ENCODE measurements around the gene MFAP3L.

DNA sequence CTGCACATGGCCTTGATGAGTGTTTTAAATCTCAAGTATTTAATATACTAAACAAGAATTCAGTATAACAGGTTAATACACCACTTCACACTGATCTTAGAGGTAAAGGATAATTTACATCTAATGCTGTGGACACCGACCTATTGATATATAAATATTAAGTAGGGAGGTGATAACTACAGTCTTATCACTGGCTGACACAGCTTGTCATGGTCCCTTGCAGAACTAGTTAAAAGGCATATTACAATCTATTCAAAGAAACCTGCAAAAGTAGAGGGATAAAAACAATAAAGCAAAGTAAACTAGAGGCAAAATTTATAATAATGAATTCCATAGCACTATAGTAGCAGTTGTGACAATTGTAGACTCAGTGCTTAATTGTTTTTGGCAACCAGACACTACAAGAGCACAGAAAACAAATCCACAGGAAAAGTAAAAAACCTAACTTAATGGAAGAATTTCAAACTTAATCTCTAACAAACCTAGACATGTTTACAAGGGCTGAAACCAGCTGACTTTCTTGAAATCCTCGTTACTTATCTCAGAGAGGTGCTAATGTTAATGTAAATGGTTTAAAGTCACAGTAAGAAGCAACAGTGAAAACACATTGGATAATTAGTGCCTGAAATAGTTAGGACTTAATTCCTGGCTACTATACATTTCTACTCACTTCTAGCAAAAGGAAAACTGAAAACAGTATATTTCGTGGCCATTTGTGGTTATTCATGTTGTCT is 25.0 kb downstream of the MFAP3L start:
- TF ChIP-seq, protein P1, sequence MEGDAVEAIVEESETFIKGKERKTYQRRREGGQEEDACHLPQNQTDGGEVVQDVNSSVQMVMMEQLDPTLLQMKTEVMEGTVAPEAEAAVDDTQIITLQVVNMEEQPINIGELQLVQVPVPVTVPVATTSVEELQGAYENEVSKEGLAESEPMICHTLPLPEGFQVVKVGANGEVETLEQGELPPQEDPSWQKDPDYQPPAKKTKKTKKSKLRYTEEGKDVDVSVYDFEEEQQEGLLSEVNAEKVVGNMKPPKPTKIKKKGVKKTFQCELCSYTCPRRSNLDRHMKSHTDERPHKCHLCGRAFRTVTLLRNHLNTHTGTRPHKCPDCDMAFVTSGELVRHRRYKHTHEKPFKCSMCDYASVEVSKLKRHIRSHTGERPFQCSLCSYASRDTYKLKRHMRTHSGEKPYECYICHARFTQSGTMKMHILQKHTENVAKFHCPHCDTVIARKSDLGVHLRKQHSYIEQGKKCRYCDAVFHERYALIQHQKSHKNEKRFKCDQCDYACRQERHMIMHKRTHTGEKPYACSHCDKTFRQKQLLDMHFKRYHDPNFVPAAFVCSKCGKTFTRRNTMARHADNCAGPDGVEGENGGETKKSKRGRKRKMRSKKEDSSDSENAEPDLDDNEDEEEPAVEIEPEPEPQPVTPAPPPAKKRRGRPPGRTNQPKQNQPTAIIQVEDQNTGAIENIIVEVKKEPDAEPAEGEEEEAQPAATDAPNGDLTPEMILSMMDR (IDR thresholded peaks at IDR 0.05) = no peak
- TF ChIP-seq POLR2A (IDR thresholded peaks at IDR 0.05) = no peak

Data from stomach (tissue), 4 donors.